ENCODE data around the gene BACH2.

DNA sequence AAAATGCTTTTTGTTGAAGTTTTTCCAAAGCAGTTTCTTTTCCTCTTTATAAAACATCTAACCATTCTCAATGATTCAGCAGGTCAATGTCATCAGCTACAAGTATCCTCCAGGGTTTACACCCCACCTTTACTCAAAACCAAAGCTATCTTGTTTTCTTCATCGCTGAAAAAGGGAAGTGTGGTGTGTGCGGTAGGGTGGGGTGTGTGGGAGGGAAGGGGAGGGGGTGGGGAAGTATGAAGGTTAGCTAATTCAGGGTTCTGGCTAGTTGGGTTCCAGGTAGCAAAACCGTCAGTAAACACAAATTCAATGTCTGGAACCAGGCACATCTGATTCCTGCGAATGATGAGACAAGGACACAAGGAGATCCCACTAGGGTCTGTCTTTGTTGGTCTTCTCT lies 212.8 kb downstream of the BACH2 start:
- no peak for TF ChIP-seq STAT1 (IDR thresholded peaks at IDR 0.05; ENCODE audit: unreplicated experiment)
- TF ChIP-seq EZH2phosphoT487 (IDR thresholded peaks at IDR 0.05; ENCODE audit: unreplicated experiment) = no peak
- no peak for TF ChIP-seq EZH2 (IDR thresholded peaks at IDR 0.05; ENCODE audit: low read depth, unreplicated experiment)

All from GM23338 (cell line).